Suprapubic skin (tissue), 4 donors: ENCODE results near the gene SGCD.

Experiments used
- CTCF ChIP-seq, 2 donors: fragments of 200-600 bp in 1 of 2; fragments of 450-650 bp in 1 of 2; sonication (generic) in 1 of 2; IDR thresholded peaks; one replicate each; pipeline ENCODE4 v1.5.1; 2016 to 2019; ENCODE audit warnings: antibody characterized with exemption in 2 of 2, mild to moderate bottlenecking in 1 of 2, moderate library complexity in 1 of 2
- EP300 ChIP-seq: sonication (generic); formaldehyde crosslinking; IDR thresholded peaks from one replicate; pipeline ENCODE4 v1.6.1; 2017; ENCODE audit warnings: antibody characterized with exemption
- POLR2A ChIP-seq, 2 donors: fragments of 450-650 bp; IDR thresholded peaks; one replicate each; pipeline ENCODE4 v1.6.1; 2017; ENCODE audit warnings: antibody characterized with exemption in 2 of 2, mild to moderate bottlenecking in 2 of 2, moderate library complexity in 2 of 2
- POLR2AphosphoS5 ChIP-seq, 3 donors: sonication (generic); formaldehyde crosslinking; IDR thresholded peaks; one replicate each; pipeline ENCODE4 v1.6.1; 2017; ENCODE audit warnings: antibody characterized with exemption in 3 of 3

DNA sequence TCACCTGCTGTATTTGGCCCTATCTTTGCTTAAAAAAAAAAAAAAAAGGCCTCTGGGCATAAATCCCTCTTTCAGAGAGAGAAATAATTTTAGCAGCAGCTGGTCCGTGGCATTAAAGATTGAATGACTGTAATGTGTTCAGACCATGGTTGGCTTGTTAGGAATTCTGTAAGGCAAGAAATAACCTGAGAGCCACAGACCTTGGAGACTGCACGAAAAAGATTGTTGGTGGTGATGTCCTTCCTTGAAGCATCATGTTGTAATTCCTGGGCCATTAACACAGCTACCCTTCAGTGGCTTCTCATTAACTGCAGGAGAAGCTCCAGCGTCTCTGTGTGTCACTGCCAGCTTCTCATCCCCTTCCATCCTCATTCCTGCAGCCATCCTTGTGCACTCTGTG lies 79.0 kb downstream of the SGCD start:
- TF ChIP-seq CTCF (IDR thresholded peaks at IDR 0.05): no peak
- no peak for TF ChIP-seq POLR2AphosphoS5 (IDR thresholded peaks at IDR 0.05)
- no peak for TF ChIP-seq POLR2A (IDR thresholded peaks at IDR 0.05)
- TF ChIP-seq EP300: no peak
